Activated B cell treated with CpG ODN at 0.5 μM for 24 hours (primary cell): ENCODE measurements around the gene PVALB. TPM values are rescaled to one million over a fixed set of nuclear protein-coding genes. Genes with fewer than 3 reads are reported as not detected.

Experiments used
- ATAC-seq: fragments of 200-7000 bp; cut with Tn5 transposase; one replicate; pipeline ENCODE4 v1.10.0; 2021; ENCODE audit warnings: low read depth, mild to moderate bottlenecking, moderate library complexity
- CTCF ChIA-PET: fragments of 350-600 bp; sonication (Branson Sonifier 250); formaldehyde crosslinking; loops from one replicate; lab custom pipeline; 2021; ENCODE audit warnings: antibody characterized with exemption; lab: Charles Lee
- POLR2A ChIA-PET: fragments of 350-600 bp; sonication (Branson Sonifier 250); formaldehyde crosslinking; loops from one replicate; lab custom pipeline; 2021; ENCODE audit warnings: antibody characterized with exemption; lab: Charles Lee
- DNase-seq: peaks from one replicate; pipeline ENCODE4 v3.0.0; 2022
- H3K27ac Mint-ChIP-seq: one replicate; pipeline ENCODE4 v1.8.0; 2020; ENCODE audit warnings: mixed read lengths
- H3K27me3 Mint-ChIP-seq: one replicate; pipeline ENCODE4 v1.8.0; 2021; ENCODE audit warnings: mixed read lengths
- H3K36me3 Mint-ChIP-seq: one replicate; pipeline ENCODE4 v1.8.0; 2021; ENCODE audit warnings: low read depth, mixed read lengths
- H3K4me1 Mint-ChIP-seq: one replicate; pipeline ENCODE4 v1.8.0; 2021; ENCODE audit warnings: mixed read lengths
- H3K4me3 Mint-ChIP-seq: one replicate; pipeline ENCODE4 v1.8.0; 2020; ENCODE audit warnings: mild to moderate bottlenecking, mixed read lengths
- H3K9me3 Mint-ChIP-seq: one replicate; pipeline ENCODE4 v1.8.0; 2020; ENCODE audit warnings: mixed read lengths
- CTCF ChIP-seq: fragments of 200-600 bp; IDR thresholded peaks from one replicate; pipeline ENCODE4 v1.8.0; 2022; ENCODE audit warnings: antibody characterized with exemption, mild to moderate bottlenecking
- intact Hi-C: fragments of 100-400 bp; cut with micrococcal nuclease; formaldehyde crosslinking; loops from one replicate; pipeline ENCODE4 v1.15.1; 2024
- total RNA-seq: library from RNA; stranded (reverse); gene quantifications from 2 replicates; pipeline ENCODE4 v1.2.3, GENCODE V29; 2022

PVALB gene
- total RNA-seq, 1 donor from 2014 or later = not detected

DNA sequence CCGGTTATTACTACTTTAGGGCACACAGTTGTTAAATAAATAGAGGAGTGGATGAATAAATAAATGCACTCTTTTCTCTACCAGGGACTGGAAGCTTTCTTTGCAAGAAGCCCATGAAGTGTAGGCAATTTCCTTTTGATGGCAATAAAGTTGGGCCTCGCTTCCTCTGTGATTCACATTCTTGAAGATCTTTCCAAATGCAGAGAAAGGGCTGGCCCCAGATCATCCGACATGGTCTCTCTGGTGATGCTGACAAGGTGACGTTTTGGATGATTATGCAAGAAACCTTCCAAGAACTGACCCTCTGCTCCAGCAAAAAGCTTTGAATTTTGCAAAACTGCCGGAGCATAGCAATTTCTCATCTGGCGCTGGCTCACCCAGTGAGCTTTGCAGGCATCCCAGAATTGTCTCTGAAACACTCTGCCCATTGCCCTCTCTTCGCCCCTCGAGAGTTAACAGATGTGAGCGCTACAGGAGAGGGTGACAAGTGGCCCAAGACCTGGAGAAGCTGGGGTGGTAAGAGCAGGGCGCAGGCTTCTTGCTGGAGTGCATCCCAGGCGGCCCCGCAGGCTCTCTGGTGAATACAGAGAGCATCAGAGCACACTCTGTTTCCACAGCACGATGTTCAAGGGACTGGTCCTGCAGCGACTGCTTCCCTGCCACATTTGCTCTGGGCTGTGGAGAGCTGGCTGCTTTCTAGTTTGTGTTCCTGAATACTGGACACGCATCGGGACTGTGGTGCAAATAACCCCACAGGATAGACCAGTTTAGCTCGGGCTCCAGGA, 29.4 kb downstream of the PVALB start:
- DNase-seq = no peak
- Mint-ChIP-seq H3K36me3 (no peaks in the 10 kb centered on the region), H3K27me3 (peaks cover 4% of the 10 kb centered on the region), H3K4me1 (peaks cover 4% of the 10 kb centered on the region), H3K27ac (no peak overlapping the region), H3K9me3 (no peaks in the 10 kb centered on the region), H3K4me3 (no peak overlapping the region)
- intact Hi-C loops = no loop called here
- TF ChIP-seq CTCF = no peak
- ChIA-PET POLR2A (interaction anchor here (0.9 kb wide), 1 partner anchor 194 kb away, joined by 7 read pairs; no protein-coding TSS in a partner anchor), CTCF (interaction anchor here (0.7 to 7.1 kb wide), 2 partner anchors 69 to 191 kb away, joined by 3 to 53 read pairs; no protein-coding TSS in a partner anchor)
- no peak for ATAC-seq

DNA sequence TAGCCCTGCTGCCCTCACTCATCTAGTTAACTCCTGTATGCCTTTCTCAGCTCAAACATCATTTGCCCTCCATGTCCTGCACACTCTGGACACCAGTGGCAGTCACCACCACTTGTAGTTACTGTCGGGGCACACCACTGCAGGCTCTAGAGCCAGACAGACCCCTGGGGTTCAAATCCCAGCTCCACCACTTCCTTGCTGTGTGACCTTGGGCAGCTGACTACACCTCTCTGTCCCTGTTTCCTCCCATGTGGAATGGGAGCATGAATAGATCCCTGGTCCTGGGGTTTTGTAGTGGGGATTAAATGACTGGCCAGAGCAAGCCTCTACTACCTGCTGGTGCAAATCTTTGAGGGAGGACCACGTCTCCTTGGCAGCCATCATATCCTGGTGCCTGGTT, 33.1 kb downstream of the PVALB start:
- TF ChIP-seq CTCF = no peak
- DNase-seq = no peak
- no peaks in the 10 kb centered on the region for H3K9me3 Mint-ChIP-seq
- CTCF ChIA-PET = interaction anchor here (1.1 to 7.1 kb wide), 5 partner anchors 27 to 414 kb away, joined by 3 to 60 read pairs (median 8); no protein-coding TSS in a partner anchor
- peak overlapping the region; percentile 20 for H3K4me3 Mint-ChIP-seq
- no peak for ATAC-seq
- intact Hi-C loops = loop anchor here (5.0 kb wide), 1 partner anchor 129 kb away; the partner anchor contains the start of gene CSF2RB
- POLR2A ChIA-PET = no interaction called here
- H3K4me1 Mint-ChIP-seq = peaks cover 14% of the 10 kb centered on the region
- H3K27ac Mint-ChIP-seq = no peak overlapping the region
- no peaks in the 10 kb centered on the region for H3K36me3 Mint-ChIP-seq
- H3K27me3 Mint-ChIP-seq = peaks cover 4% of the 10 kb centered on the region

- intact Hi-C loops = loop anchor here (1.0 to 5.0 kb wide), 7 partner anchors 74 to 416 kb away; partner anchors contain the start of gene CSF2RB
- peak overlapping the region; percentile 41 for H3K4me3 Mint-ChIP-seq
- ChIA-PET POLR2A (interaction anchor here (0.5 to 2.1 kb wide), 9 partner anchors 71 to 273 kb away, joined by 3 to 12 read pairs (median 3); partner anchors contain the start of gene NCF4), CTCF (interaction anchor here (0.7 to 7.1 kb wide), 16 partner anchors 8 to 418 kb away, joined by 3 to 60 read pairs (median 4); partner anchors contain the start of gene NCF4)
- peak; percentile 98 for ATAC-seq
- DNase-seq = peak; percentile 87
- peak overlapping the region; percentile 77 for H3K27ac Mint-ChIP-seq
- H3K9me3 Mint-ChIP-seq = no peaks in the 10 kb centered on the region
- peaks cover 3% of the 10 kb centered on the region for H3K27me3 Mint-ChIP-seq
- TF ChIP-seq CTCF = peak; percentile 97
- H3K4me1 Mint-ChIP-seq = peaks cover 14% of the 10 kb centered on the region
- H3K36me3 Mint-ChIP-seq = no peaks in the 10 kb centered on the region
Observed at GRCh38 chr22:36781656-36782627, 34.9 kb downstream of the PVALB start.

DNA sequence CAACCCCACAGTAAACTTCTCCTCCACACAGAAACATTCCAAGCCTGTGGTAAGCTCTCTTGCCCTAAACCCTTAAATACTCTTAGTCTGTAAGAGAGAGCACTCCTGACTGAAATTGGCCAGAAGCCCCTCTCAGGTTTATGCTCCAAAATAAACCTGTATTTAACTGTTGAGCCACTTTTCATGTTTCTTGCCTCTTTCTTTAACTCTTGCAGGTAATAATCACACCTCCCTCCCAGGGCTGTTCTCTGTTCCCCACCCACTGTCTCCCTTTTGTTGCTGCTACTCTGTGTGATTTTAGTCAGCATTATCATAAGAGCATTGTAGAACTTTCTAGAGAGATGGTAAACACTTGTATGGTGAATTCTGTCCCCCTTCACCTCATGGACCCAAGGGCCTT, 38.8 kb downstream of the PVALB start:
- DNase-seq (no peak), ATAC-seq (no peak)
- CTCF ChIA-PET = interaction anchor here (0.9 to 1.3 kb wide), 2 partner anchors 75 to 78 kb away, joined by 3 to 4 read pairs; no protein-coding TSS in a partner anchor
- intact Hi-C loops = loop anchor here (5.0 kb wide), 1 partner anchor 251 kb away; the partner anchor contains the start of gene EIF3D
- no peak overlapping the region for H3K27ac Mint-ChIP-seq
- TF ChIP-seq CTCF = no peak
- H3K4me1 Mint-ChIP-seq = peaks cover 28% of the 10 kb centered on the region
- H3K27me3 Mint-ChIP-seq = no peaks in the 10 kb centered on the region
- no peaks in the 10 kb centered on the region for H3K9me3 Mint-ChIP-seq
- H3K4me3 Mint-ChIP-seq = no peak overlapping the region
- POLR2A ChIA-PET = interaction anchor here (1.8 kb wide), 1 partner anchor 83 kb away, joined by 5 read pairs; the partner anchor contains the start of gene NCF4
- H3K36me3 Mint-ChIP-seq = no peaks in the 10 kb centered on the region
